ENCODE measurements around the gene TRIM15.

The TRIM15 gene

DNA sequence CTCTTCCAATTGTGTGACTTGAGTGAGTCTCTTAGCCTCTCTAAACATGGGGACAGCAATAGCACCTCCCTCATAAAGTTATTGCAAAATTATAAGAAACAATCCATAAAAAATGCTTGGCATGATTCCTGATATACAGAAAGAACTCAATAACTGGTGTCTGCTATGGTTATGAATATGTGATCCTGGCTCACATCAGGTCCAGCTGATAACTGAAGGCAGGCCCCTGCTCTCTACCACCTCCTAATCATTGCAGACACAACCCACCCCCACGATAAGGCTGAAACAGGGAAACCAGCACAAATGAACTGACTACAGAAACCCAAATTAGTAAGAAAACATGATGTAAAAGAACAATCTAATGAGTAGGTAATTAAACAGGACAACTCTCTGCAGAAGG lies 5.4 kb downstream of the TRIM15 start:
- DNase-seq (ENCODE audit: insufficient read length) (no peak), FAIRE-seq (no peak)
- TF ChIP-seq POLR2AphosphoS5 (IDR thresholded peaks at IDR 0.05; ENCODE audit: low read depth, low read length) (no peak), POLR2A (IDR thresholded peaks at IDR 0.05; ENCODE audit: low read depth, low read length) (no peak), TAF1 (IDR thresholded peaks at IDR 0.05; ENCODE audit: borderline replicate concordance, low read depth, low read length) (no peak)

DNA sequence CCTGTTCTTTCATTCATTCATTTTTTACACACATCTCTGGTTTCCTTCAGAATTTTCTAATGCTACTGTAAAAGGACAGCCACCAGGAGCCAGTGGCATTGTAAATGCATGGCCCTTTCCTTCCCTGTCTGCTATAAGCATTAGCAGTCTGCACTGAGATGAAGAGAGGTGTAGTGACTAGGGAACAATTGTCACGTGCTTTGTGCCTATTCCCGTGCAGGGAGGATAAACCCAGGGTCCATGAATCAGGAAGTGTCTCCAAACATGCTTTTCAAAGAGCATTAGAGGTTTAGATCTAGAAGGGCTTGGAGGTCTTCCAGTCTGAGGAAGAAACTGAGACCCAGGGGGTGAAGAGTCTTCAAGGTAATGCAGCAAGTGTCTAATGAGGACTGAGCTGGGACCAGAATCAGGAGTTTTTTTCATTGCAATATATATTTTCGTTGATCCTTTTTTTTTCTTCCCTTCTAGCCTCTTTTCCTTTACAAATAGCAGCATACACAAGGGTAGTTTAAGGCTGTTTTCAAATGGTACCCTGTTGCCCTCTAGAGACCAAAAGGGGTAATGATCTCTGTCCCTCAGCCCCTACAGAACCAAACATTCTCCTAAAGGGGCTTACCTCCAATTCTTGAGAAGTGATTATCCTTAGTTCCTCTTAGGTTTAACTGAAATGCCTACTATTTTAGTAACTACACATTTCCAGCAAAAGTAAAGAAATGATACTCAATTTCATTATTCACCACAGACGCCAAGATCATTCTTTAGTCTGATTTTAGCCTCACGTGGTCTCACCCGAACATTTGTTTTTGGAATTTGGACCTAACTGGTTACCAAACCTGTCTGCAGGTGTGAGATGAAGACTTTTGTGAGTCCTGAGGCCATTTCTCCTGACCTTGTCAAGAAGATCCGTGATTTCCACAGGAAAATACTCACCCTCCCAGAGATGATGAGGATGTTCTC lies 6.6 kb downstream of the TRIM15 start:
- no peak for DNase-seq (ENCODE audit: insufficient read length)
- FAIRE-seq: peak; percentile 82
- no peak for TF ChIP-seq POLR2A (IDR thresholded peaks at IDR 0.05; ENCODE audit: low read depth, low read length)
- TF ChIP-seq TAF1 (IDR thresholded peaks at IDR 0.05; ENCODE audit: borderline replicate concordance, low read depth, low read length): no peak
- TF ChIP-seq POLR2AphosphoS5 (IDR thresholded peaks at IDR 0.05; ENCODE audit: low read depth, low read length): no peak

DNA sequence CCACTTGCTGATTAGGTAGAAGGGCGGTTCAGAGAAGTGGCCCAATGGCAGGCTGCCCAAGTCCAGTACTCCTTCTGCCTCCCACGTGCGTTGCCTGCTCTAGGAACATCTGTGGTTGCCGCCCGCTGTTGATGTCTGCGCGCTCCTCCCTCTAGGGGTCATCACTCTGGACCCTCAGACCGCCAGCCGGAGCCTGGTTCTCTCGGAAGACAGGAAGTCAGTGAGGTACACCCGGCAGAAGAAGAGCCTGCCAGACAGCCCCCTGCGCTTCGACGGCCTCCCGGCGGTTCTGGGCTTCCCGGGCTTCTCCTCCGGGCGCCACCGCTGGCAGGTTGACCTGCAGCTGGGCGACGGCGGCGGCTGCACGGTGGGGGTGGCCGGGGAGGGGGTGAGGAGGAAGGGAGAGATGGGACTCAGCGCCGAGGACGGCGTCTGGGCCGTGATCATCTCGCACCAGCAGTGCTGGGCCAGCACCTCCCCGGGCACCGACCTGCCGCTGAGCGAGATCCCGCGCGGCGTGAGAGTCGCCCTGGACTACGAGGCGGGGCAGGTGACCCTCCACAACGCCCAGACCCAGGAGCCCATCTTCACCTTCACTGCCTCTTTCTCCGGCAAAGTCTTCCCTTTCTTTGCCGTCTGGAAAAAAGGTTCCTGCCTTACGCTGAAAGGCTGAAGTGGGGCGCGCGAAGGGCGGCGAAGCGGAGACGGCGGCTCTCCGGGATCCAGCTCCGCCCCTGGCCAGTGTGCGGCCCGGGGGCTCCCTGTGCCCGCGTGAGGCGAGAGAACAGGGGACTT lies 8.5 kb downstream of the TRIM15 start:
- TF ChIP-seq POLR2A (IDR thresholded peaks at IDR 0.05; ENCODE audit: low read depth, low read length) (no peak), TAF1 (IDR thresholded peaks at IDR 0.05; ENCODE audit: borderline replicate concordance, low read depth, low read length) (no peak), POLR2AphosphoS5 (IDR thresholded peaks at IDR 0.05; ENCODE audit: low read depth, low read length) (no peak)
- FAIRE-seq (no peak), DNase-seq (ENCODE audit: insufficient read length) (no peak)

DNA sequence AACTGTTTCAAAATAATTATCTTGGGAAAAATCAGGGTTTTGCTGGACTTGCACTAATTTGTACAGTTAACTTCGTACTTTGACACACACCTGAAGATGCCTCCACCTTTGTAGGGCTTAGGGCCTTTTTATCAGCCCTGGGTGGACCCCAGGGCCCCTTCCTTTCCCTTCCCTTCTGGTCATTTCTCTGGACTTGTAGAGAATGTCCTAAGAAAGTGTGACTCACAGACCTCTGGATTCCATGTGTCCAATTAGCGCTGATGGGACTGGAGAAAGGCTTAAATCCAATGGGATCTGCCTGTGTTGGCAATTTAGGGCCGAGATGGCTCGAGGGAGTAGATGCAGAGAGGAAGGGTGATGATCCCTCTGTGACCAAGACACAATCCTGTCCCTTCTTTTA lies 9.3 kb downstream of the TRIM15 start:
- FAIRE-seq: no peak
- DNase-seq (ENCODE audit: insufficient read length): no peak
- TF ChIP-seq POLR2A (IDR thresholded peaks at IDR 0.05; ENCODE audit: low read depth, low read length) (no peak), POLR2AphosphoS5 (IDR thresholded peaks at IDR 0.05; ENCODE audit: low read depth, low read length) (no peak), TAF1 (IDR thresholded peaks at IDR 0.05; ENCODE audit: borderline replicate concordance, low read depth, low read length) (no peak)

DNA sequence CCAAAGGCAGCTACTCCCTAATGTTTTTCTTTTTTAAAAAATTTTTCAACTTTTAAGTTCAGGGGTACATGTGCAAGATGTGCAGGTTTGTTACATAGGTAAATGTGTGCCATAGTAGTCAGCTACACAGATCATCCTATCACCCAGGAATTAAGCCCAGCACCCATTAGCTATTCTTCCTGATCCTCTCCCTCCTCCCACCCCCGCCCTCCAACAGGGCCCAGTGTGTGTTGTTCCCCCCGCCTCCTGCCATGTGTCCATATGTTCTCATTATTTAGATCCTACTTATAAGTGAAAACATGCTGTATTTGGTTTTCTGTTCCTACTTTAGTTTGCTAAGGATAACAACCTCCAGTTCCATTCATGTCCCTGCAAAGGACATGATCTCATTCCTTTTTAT lies 12.4 kb downstream of the TRIM15 start:
- FAIRE-seq: no peak
- DNase-seq (ENCODE audit: insufficient read length): no peak
- TF ChIP-seq TAF1 (IDR thresholded peaks at IDR 0.05; ENCODE audit: borderline replicate concordance, low read depth, low read length) (no peak), POLR2A (IDR thresholded peaks at IDR 0.05; ENCODE audit: low read depth, low read length) (no peak), POLR2AphosphoS5 (IDR thresholded peaks at IDR 0.05; ENCODE audit: low read depth, low read length) (no peak)

DNA sequence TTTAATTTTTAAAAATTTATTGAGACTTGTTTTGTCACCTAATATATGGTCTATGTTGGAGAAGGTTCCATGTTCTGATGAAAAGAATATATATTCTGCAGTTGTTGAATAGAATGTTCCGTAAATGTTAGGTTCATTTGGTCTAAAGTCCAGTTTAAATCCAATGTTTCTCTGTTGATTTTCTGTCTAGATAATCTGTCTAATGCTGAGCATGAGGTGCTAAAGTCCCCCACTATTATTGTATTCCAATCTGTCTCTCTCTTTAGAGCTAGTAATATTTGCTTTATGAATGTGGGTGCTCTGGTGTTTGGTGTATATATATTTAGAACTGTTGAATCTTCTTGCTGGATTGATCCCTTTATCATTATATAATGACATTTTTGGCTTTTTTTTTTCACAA lies 15.5 kb downstream of the TRIM15 start:
- DNase-seq (ENCODE audit: insufficient read length) (no peak), FAIRE-seq (no peak)
- TF ChIP-seq TAF1 (IDR thresholded peaks at IDR 0.05; ENCODE audit: borderline replicate concordance, low read depth, low read length) (no peak), POLR2A (IDR thresholded peaks at IDR 0.05; ENCODE audit: low read depth, low read length) (no peak), POLR2AphosphoS5 (IDR thresholded peaks at IDR 0.05; ENCODE audit: low read depth, low read length) (no peak)

DNA sequence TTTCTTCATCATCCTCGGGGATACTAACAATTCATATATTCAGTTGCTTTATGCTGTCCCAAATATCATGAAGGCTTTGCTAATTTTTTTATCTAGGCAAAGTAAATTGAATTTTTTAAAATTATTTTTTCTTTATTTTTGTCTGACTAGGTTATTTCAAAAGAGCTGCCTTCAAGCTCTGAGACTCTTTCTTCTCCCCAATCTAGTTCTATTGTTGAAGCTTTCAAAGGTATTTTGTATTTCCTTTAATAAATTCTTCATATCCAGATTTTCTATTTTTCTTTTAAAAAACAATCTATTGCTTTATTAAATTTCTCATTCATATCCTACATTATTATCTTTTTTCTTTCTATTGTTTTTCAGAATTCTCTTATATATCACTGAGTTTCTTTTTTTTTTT lies 16.8 kb downstream of the TRIM15 start:
- TF ChIP-seq TAF1 (IDR thresholded peaks at IDR 0.05; ENCODE audit: borderline replicate concordance, low read depth, low read length): no peak
- TF ChIP-seq POLR2AphosphoS5 (IDR thresholded peaks at IDR 0.05; ENCODE audit: low read depth, low read length): no peak
- no peak for TF ChIP-seq POLR2A (IDR thresholded peaks at IDR 0.05; ENCODE audit: low read depth, low read length)
- FAIRE-seq: no peak
- DNase-seq (ENCODE audit: insufficient read length): no peak

DNA sequence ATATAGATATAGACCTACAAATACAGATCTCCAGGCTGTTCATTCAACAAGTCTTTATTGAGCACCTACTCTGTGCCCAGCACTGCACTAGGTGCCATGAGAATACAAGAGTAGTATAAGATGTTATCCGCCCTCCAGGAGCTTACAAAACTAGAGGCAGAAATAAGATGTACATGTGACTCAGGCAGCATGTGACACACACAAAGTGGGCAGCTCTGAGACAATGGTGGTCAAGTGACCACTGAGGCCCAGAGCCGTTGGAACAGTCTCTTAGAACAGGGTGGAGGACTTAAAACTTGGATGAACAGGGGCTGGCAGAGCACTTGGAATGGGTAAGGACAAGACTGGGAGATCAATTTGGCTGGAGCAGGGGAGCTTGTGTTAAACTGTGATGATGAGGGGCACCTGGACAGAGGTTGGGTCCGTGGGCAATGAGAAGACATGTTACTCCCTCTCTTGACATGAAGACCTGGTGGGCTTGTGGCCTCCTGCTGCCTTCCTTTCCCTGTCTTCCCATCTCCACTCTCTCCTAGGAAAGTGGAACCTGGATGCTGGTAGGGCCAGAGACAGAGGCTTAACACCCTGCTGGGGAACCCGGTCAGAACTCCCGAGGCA lies 21.2 kb downstream of the TRIM15 start:
- TF ChIP-seq TAF1 (IDR thresholded peaks at IDR 0.05; ENCODE audit: borderline replicate concordance, low read depth, low read length) (no peak), POLR2AphosphoS5 (IDR thresholded peaks at IDR 0.05; ENCODE audit: low read depth, low read length) (peak; percentile 70), POLR2A (IDR thresholded peaks at IDR 0.05; ENCODE audit: low read depth, low read length) (peak; percentile 53)
- DNase-seq (ENCODE audit: insufficient read length): no peak
- no peak for FAIRE-seq

DNA sequence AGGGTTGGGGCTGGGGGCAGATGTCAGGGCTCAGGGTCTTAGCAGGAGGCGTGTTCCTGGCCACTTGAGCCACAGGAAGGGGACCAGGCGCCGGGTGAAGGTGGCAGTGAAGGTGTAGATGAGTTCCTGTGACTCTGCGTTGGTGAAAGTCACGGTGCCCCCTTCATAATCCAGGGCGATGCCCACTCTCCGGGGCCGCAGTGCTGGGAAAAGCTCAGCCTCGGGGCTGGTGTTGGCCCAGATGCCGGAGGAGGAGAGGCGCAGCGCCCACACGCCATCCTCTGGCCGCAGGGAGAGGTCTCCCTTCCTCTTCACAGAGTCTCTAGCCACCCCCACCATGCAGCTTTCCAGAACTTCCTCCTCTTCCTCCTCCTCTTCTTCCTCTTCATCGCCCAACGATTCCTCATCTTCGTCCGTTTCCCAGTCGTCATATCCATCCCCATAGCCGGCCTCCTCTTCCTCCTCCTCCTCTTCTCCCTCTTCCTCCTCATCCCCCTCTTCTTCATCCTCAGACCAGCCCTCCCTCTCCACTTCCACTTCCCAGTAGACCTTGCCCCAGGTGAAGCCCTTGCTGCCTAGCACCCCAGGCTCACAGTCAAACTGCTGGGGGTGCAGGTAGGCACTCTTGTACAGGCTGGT lies 22.6 kb downstream of the TRIM15 start:
- FAIRE-seq (no peak), DNase-seq (ENCODE audit: insufficient read length) (no peak)
- TF ChIP-seq POLR2AphosphoS5 (IDR thresholded peaks at IDR 0.05; ENCODE audit: low read depth, low read length) (0 out of 2 replicates have a peak, but pooled peaks have one; percentile 38), TAF1 (IDR thresholded peaks at IDR 0.05; ENCODE audit: borderline replicate concordance, low read depth, low read length) (no peak)

DNA sequence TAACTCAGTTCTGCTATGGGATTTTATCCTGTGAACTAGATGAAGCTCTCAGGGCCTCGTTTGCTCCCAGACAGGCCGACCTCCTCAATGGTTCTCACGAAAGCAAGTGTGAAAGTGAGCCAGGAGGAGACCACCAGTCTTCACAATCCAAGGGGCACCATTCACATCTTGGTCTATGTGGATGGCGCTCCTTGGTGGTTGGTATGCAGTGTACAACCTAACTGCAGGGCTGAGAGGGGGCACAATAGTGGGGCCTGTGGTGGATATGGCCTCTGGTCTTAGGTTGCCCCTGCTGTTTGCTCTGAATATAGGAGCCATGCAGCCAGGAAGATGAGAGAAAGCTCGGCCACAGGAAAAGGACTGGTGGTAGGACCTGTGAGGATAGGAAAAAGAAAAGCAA lies 25.2 kb downstream of the TRIM15 start:
- TF ChIP-seq POLR2AphosphoS5 (IDR thresholded peaks at IDR 0.05; ENCODE audit: low read depth, low read length) (0 out of 2 replicates have a peak, but pooled peaks have one; percentile 19), POLR2A (IDR thresholded peaks at IDR 0.05; ENCODE audit: low read depth, low read length) (no peak), TAF1 (IDR thresholded peaks at IDR 0.05; ENCODE audit: borderline replicate concordance, low read depth, low read length) (no peak)
- DNase-seq (ENCODE audit: insufficient read length) (no peak), FAIRE-seq (no peak)

DNA sequence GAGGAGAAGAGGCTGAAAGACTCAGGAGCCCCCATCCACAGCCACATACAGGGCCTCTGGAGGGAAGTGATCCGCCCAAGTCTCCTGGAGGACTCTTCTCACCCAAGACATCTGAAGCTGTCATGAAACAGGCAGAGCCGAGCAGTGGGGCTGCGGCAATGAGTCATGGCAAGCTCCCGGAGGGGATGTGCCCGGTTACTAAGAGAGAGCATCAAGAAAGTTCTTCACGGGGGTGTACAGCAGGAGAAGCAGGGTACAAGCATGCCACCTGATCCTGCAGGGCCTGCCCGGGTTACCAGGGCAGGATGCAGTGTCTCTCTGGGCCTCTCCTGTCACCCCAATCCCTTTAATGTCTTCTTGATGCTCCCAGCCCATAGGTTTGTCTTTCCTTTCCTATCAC lies 28.7 kb downstream of the TRIM15 start:
- FAIRE-seq (no peak), DNase-seq (ENCODE audit: insufficient read length) (no peak)
- TF ChIP-seq POLR2A (IDR thresholded peaks at IDR 0.05; ENCODE audit: low read depth, low read length): no peak
- no peak for TF ChIP-seq TAF1 (IDR thresholded peaks at IDR 0.05; ENCODE audit: borderline replicate concordance, low read depth, low read length)
- no peak for TF ChIP-seq POLR2AphosphoS5 (IDR thresholded peaks at IDR 0.05; ENCODE audit: low read depth, low read length)

Data from GM12892 (cell line).